PFSK-1 (cell line): ENCODE results near the gene CD320.

Experiments
- FOXP2 ChIP-seq: optimal IDR thresholded peaks from 2 replicates; pipeline ENCODE3; 2011; ENCODE audit warnings: borderline replicate concordance, control low read depth, inconsistent platforms; ENCODE audit not compliant: insufficient read depth; ENCODE audit errors: extremely low read length, extremely low read depth
- POLR2AphosphoS5 ChIP-seq: IDR thresholded peaks from 2 replicates; pipeline ENCODE4 v1.6.1; 2012; ENCODE audit warnings: low read depth, mild to moderate bottlenecking, control low read depth, low read length, moderate library complexity
- REST ChIP-seq, 2 experiments: IDR thresholded peaks; 2 replicates each; pipeline versions ENCODE4 v1.6.1 to v1.8.0; 2011 to 2012; ENCODE audit warnings: low read depth in 2 of 2, low read length in 2 of 2, control low read depth in 1 of 2, inconsistent platforms in 1 of 2, mild to moderate bottlenecking in 1 of 2, moderate library complexity in 1 of 2; ENCODE audit not compliant: insufficient read depth in 1 of 2
- SIN3A ChIP-seq: IDR thresholded peaks from 2 replicates; pipeline ENCODE4 v1.6.1; 2012; ENCODE audit warnings: mild to moderate bottlenecking, low read length, moderate library complexity, borderline replicate concordance; ENCODE audit not compliant: insufficient read depth
- TAF1 ChIP-seq: IDR thresholded peaks from 2 replicates; pipeline ENCODE4 v1.6.1; 2012; ENCODE audit warnings: low read length, control low read depth, borderline replicate concordance; ENCODE audit not compliant: insufficient read depth

The CD320 gene

GRCh38 chr19:8320564-8321066, 12.5 kb upstream of the CD320 start:
- TF ChIP-seq FOXP2, result no peak
- TF ChIP-seq SIN3A, result no peak
- TF ChIP-seq TAF1, result no peak
- no peak for TF ChIP-seq REST (IDR thresholded peaks at IDR 0.05; ENCODE audit: insufficient read depth in 1 of 2, low read depth in 2 of 2, low read length in 2 of 2)
- no peak for TF ChIP-seq POLR2AphosphoS5

GRCh38 chr19:8319807-8320520, 11.8 kb upstream of the CD320 start:
- TF ChIP-seq POLR2AphosphoS5 (no peak), FOXP2 (no peak), SIN3A (no peak), REST (IDR thresholded peaks at IDR 0.05; ENCODE audit: insufficient read depth in 1 of 2, low read depth in 2 of 2, low read length in 2 of 2) (no peak), TAF1 (no peak)

GRCh38 chr19:8316351-8317125, 8.4 kb upstream of the CD320 start:
- TF ChIP-seq POLR2AphosphoS5, result no peak
- no peak for TF ChIP-seq FOXP2
- TF ChIP-seq TAF1, result no peak

DNA sequence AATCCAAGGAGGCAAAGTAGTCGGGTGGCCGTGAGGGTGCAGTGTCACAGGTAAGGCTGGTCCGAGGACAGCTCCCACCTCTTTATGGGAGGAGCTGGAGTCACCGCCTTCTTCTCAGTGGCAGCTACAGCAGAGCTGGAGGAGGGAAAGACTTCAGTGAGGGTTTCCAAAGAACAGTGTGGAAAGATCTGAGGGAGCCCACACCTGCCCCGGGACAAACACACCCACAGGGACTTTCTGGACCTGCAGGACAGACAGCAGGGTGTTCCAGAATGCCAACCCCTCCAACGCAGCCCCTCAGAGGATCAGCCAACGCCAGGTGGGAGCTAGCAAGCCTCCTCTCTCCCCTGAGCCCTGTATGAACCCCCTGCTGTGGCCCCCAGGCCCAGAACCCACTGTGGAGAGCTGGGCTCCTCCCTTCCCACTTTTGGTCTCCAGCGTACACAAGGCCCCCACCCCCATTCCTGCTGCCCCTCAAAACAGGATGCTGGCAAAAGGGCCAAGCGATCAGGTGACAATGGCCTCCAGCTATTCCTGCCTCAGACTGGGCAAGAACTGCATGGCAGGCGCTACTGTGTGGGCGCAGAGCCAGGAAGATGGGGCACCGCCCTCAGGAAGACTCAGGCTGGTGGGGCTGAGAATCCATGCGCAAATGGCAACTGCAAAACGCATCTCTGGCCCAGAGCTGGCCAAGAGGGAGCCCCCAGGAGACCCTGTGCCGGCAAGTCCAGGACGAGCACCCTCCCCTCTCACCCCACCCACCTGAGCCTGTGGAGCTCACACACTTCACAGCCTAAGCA, 3.5 kb upstream of the CD320 start:
- no peak for TF ChIP-seq FOXP2
- TF ChIP-seq TAF1, result no peak
- TF ChIP-seq SIN3A, result no peak
- TF ChIP-seq POLR2AphosphoS5, result no peak

GRCh38 chr19:8310342-8311055, 2.3 kb upstream of the CD320 start:
- TF ChIP-seq FOXP2 (no peak), SIN3A (no peak), TAF1 (no peak), REST (IDR thresholded peaks at IDR 0.05; ENCODE audit: insufficient read depth in 1 of 2, low read depth in 2 of 2, low read length in 2 of 2) (no peak), POLR2AphosphoS5 (no peak)
